GM12878 (cell line): Measurements from ENCODE around the gene MBOAT7.

ENCODE experiments used
- NR2C1 ChIP-seq: fragments of 450-650 bp; IDR thresholded peaks from 2 replicates; pipeline ENCODE4 v1.6.1; 2017; ENCODE audit warnings: antibody characterized with exemption, mild to moderate bottlenecking, moderate library complexity
- POU2F2 ChIP-seq: IDR thresholded peaks from 3 replicates; pipeline ENCODE4 v1.6.1; 2011; ENCODE audit warnings: low read depth, mild to moderate bottlenecking, low read length, borderline replicate concordance

DNA sequence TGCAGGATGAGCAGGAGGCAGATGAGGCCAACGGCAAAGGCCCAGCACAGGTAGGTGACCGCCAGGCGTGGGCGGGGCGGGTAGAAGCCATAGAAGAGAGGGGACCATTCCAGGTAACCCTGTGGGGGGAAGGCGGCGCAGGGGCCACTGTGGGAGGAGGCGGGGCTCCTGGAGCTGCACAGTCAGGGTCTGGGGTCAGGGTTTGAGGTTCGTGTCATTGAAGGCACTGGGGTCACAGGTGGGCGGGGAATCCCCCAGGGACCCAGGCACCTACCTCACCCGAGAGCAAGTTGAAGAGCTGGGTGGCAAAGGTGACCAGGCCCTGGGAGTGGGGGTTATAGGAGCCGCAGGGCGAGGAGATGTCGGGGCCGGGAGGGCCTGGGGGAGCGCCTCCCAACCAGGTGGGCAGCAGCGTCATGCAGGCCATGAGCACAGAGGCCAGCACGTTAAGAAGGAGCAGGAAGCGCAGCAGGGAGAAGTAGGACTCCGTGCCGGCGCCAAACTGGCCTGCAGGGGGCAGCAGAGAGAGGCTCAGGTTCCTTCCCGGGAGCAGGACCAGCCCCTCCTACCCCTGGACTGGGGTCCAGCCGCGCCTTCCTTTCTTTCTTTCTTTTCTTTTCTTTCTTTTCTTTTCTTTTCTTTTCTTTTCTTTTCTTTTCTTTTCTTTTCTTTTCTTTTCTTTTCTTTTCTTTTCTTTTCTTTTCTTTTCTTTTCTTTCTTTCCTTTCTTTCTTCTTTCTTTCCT is 21.0 kb downstream of the MBOAT7 start:
- TF ChIP-seq POU2F2, result no peak
- no peak for TF ChIP-seq NR2C1
